NT2/D1 (cell line): ENCODE measurements around the gene PACC1.

Experiments used
- DNase-seq: peaks from one replicate; pipeline ENCODE4 v3.0.0-alpha.2; 2011; ENCODE audit warnings: low read depth, low spot score
- H3K27me3 ChIP-seq: 2 replicates; pipeline ENCODE4 v1.6.0; 2011; ENCODE audit warnings: mild to moderate bottlenecking; ENCODE audit not compliant: insufficient read length, insufficient read depth
- H3K36me3 ChIP-seq: 2 replicates; pipeline ENCODE4 v1.6.1; 2011; ENCODE audit warnings: mild to moderate bottlenecking, low read length, mixed read lengths; ENCODE audit not compliant: insufficient read depth, insufficient read length
- H3K4me1 ChIP-seq: 2 replicates; pipeline ENCODE4 v1.5.1; 2011; ENCODE audit not compliant: insufficient read depth, insufficient read length
- H3K4me3 ChIP-seq: 2 replicates; pipeline ENCODE4 v1.5.1; 2011; ENCODE audit warnings: low read depth; ENCODE audit not compliant: insufficient read length
- H3K9ac ChIP-seq: 2 replicates; pipeline ENCODE4 v1.6.0; 2011; ENCODE audit warnings: low read depth; ENCODE audit not compliant: insufficient read length
- H3K9me3 ChIP-seq: 2 replicates; pipeline ENCODE4 v1.5.1; 2011; ENCODE audit warnings: mild to moderate bottlenecking, low read length; ENCODE audit not compliant: insufficient read depth
- SUZ12 ChIP-seq: IDR thresholded peaks from 2 replicates; pipeline ENCODE4 v1.6.1; 2011; ENCODE audit not compliant: insufficient read length, insufficient read depth; ENCODE audit errors: extremely low read depth
- YY1 ChIP-seq: IDR thresholded peaks from 2 replicates; pipeline ENCODE4 v1.6.1; 2011; ENCODE audit not compliant: insufficient read length, insufficient read depth
- ZNF274 ChIP-seq: IDR thresholded peaks from 2 replicates; pipeline ENCODE4 v1.6.1; 2011; ENCODE audit warnings: mild to moderate bottlenecking, low read depth, low read length

PACC1 gene

GRCh38 chr1:212388985-212389716 lies 25.5 kb downstream of the PACC1 start:
- no peak for DNase-seq
- TF ChIP-seq YY1 (no peak), SUZ12 (no peak), ZNF274 (no peak)
- H3K36me3 ChIP-seq: peaks cover 28% of the 10 kb centered on the region
- H3K27me3 ChIP-seq: no peaks in the 10 kb centered on the region
- no peak overlapping the region for H3K9ac ChIP-seq
- H3K4me1 ChIP-seq: no peaks in the 10 kb centered on the region
- H3K4me3 ChIP-seq: no peak overlapping the region
- H3K9me3 ChIP-seq: peaks cover 24% of the 10 kb centered on the region

- DNase-seq: no peak
- no peaks in the 10 kb centered on the region for H3K4me1 ChIP-seq
- TF ChIP-seq YY1: no peak
- no peak for TF ChIP-seq ZNF274
- no peak for TF ChIP-seq SUZ12
- no peaks in the 10 kb centered on the region for H3K27me3 ChIP-seq
- peaks cover 48% of the 10 kb centered on the region for H3K36me3 ChIP-seq
- H3K4me3 ChIP-seq: no peak overlapping the region
- peaks cover 22% of the 10 kb centered on the region for H3K9me3 ChIP-seq
- H3K9ac ChIP-seq: no peak overlapping the region
Observed at GRCh38 chr1:212386029-212386428, 28.7 kb downstream of the PACC1 start.

- no peak overlapping the region for H3K4me3 ChIP-seq
- H3K9ac ChIP-seq: no peak overlapping the region
- H3K27me3 ChIP-seq: no peaks in the 10 kb centered on the region
- H3K36me3 ChIP-seq: peaks cover 79% of the 10 kb centered on the region
- no peaks in the 10 kb centered on the region for H3K4me1 ChIP-seq
- TF ChIP-seq SUZ12 (no peak), ZNF274 (no peak), YY1 (no peak)
- peaks cover 22% of the 10 kb centered on the region; the same call in 1 of the 2 replicates for H3K9me3 ChIP-seq
- DNase-seq: no peak
Observed at GRCh38 chr1:212381397-212382035, 33.2 kb downstream of the PACC1 start.

GRCh38 chr1:212379366-212379765 lies 35.3 kb downstream of the PACC1 start:
- DNase-seq: no peak
- no peak overlapping the region for H3K9ac ChIP-seq
- peaks cover 22% of the 10 kb centered on the region; the same call in 1 of the 2 replicates for H3K9me3 ChIP-seq
- peaks cover 66% of the 10 kb centered on the region for H3K36me3 ChIP-seq
- H3K4me3 ChIP-seq: no peak overlapping the region
- no peaks in the 10 kb centered on the region for H3K4me1 ChIP-seq
- TF ChIP-seq YY1 (no peak), ZNF274 (no peak), SUZ12 (no peak)
- H3K27me3 ChIP-seq: no peaks in the 10 kb centered on the region

GRCh38 chr1:212377644-212378043 lies 37.0 kb downstream of the PACC1 start:
- H3K9ac ChIP-seq: no peak overlapping the region
- TF ChIP-seq SUZ12: no peak
- no peak for TF ChIP-seq ZNF274
- TF ChIP-seq YY1: no peak
- peaks cover 52% of the 10 kb centered on the region for H3K36me3 ChIP-seq

GRCh38 chr1:212375986-212376385 lies 38.7 kb downstream of the PACC1 start:
- Histone ChIP-seq H3K9ac (no peak overlapping the region), H3K9me3 (peaks cover 22% of the 10 kb centered on the region; the same call in 1 of the 2 replicates), H3K4me1 (no peaks in the 10 kb centered on the region), H3K27me3 (no peaks in the 10 kb centered on the region), H3K36me3 (peaks cover 44% of the 10 kb centered on the region), H3K4me3 (no peak overlapping the region)
- TF ChIP-seq ZNF274 (no peak), YY1 (no peak), SUZ12 (no peak)
- DNase-seq: no peak

More at GRCh38 chr1:212377644-212378043, 37.0 kb downstream of the PACC1 start:
- Histone ChIP-seq H3K4me1 (no peaks in the 10 kb centered on the region), H3K4me3 (no peak overlapping the region), H3K27me3 (no peaks in the 10 kb centered on the region), H3K9me3 (peaks cover 22% of the 10 kb centered on the region; the same call in 1 of the 2 replicates)
- DNase-seq: no peak

GRCh38 chr1:212368073-212368484 lies 46.6 kb downstream of the PACC1 start:
- Histone ChIP-seq H3K27me3 (no peaks in the 10 kb centered on the region), H3K36me3 (peaks cover 32% of the 10 kb centered on the region), H3K4me1 (peaks cover 5% of the 10 kb centered on the region), H3K9ac (no peak overlapping the region), H3K4me3 (no peak overlapping the region), H3K9me3 (no peaks in the 10 kb centered on the region)
- peak; percentile 68 for DNase-seq
- TF ChIP-seq ZNF274: no peak
- TF ChIP-seq YY1: no peak
- TF ChIP-seq SUZ12: no peak
